HG02763 (cell line): ENCODE data around the gene MRPL44.
A peak's percentile ranks its signal among the peaks of the same experiment; 100 is the strongest.

Experiments used
- ATAC-seq: cut with Tn5 transposase; IDR thresholded peaks from one replicate; pipeline ENCODE4 v1.9.1; 2021; ENCODE audit warnings: mild to moderate bottlenecking, moderate library complexity; ENCODE audit not compliant: unreplicated experiment

MRPL44 gene

DNA sequence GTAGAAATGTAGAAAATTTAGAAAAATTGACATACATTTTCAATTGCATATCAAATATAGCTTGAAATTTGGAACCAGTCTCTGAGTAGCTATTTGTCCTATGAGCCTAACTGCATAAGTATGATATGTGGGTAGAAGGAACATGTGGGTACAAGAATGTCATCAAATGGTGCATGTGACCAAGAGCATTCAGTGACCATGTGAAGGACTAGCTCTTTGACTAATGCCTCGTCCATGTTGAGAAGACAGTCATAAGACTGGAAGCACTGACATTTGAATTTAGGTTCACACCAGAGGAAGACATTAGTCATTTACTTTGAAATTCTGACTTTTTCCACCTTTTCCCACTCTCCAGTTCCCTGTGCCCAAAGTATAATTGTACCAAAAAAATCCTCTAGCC lies 12.6 kb downstream of the MRPL44 start:
- ATAC-seq, result no peak

DNA sequence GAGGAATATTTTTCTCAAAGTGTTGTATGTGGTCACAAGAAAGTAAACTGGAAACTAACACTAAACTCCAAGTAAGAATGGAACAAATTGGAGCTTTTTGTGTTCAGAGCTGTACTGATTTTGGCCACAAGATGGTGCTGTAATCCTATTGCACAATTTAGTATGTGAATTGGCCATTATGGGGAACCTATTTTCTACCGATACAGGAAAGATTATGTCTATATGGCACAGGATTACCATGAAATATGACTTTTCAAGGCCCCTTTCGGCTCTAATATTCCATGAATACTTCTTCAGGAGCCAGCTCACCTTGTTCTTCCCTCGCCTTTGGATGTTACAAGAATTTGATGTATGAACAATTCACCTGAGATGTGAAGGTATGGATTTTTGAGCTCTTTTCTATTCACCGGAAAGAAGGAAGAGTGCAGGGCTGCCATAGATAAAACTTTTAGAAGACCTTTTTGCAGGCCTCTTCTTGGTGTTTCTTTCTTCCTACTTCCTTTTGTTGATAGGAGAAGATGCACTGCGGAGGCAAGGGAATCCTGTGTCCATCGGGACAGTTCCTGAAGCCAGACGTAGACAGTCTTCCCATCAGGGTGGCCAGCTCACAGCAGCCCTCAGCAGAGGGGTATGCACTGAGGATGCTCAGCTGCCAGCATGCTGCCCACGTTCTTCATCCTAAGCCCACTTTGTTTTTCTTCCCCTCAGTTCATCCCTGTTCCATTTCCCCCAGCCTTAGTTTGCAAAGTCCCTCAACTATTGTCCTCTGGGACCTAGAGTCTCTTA lies 13.3 kb downstream of the MRPL44 start:
- ATAC-seq, result peak; percentile 44

DNA sequence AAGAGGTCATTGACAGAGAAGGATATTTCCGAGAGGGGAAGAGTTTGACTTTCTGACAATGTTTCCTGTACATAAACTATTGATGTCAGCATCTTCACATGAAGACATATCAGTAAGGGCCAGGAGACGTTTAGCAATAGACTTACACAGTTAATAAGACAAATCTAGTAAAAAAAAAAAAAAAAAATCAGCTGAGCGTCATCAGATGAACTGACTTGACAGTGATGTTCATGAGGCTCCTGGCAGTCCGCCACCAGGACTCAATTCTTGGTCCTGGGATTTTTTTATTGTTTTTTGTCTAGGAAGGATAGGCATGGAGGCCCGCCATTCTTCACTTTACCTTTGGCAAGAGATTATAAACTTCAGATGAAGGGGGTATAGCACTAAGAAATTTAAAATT lies 14.5 kb downstream of the MRPL44 start:
- ATAC-seq, result no peak

- ATAC-seq, result no peak
Measured at GRCh38 chr2:223972656-223973102, 15.4 kb downstream of the MRPL44 start.

GRCh38 chr2:223973606-223974005 lies 16.3 kb downstream of the MRPL44 start:
- ATAC-seq, result no peak

GRCh38 chr2:223976635-223977226 lies 19.5 kb downstream of the MRPL44 start:
- no peak for ATAC-seq

GRCh38 chr2:223978451-223978850 lies 21.2 kb downstream of the MRPL44 start:
- no peak for ATAC-seq

- no peak for ATAC-seq
Measured at GRCh38 chr2:223979730-223980396, 22.6 kb downstream of the MRPL44 start.

- no peak for ATAC-seq
Measured at GRCh38 chr2:223980397-223980735, 23.1 kb downstream of the MRPL44 start.

GRCh38 chr2:223980803-223981202 lies 23.5 kb downstream of the MRPL44 start:
- no peak for ATAC-seq

- no peak for ATAC-seq
Measured at GRCh38 chr2:223981241-223981640, 24.0 kb downstream of the MRPL44 start.

DNA sequence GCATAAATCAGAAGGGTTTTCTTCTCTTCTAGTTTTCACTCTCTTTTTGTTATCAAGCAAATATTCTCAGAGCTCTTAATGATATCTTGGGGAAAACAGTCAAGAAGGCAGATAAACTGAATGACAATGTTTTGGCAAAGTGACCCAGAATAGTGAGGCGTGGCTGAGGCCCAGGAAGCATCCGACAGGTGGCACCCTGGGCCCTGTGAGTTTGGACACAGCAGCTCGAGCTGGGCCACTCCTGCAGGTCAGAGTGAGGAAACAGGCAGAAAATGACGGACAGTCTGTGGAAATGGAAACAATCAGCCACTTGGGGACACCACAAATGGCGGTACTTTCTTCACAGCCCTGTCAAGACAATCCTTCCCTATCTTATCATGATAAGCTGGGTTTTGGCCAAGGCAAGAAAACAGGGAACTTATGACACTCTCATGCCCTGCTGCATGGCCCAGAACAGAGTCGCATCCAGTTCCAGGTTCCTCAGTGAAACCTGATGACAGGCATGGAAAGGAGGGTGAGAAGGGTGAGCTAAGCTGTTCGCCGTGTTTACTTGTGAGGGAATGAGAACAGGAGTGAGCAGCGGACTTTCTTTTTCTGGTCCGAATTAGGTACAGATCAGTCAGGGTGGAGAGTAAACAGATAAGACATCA lies 32.1 kb downstream of the MRPL44 start:
- ATAC-seq, result no peak

DNA sequence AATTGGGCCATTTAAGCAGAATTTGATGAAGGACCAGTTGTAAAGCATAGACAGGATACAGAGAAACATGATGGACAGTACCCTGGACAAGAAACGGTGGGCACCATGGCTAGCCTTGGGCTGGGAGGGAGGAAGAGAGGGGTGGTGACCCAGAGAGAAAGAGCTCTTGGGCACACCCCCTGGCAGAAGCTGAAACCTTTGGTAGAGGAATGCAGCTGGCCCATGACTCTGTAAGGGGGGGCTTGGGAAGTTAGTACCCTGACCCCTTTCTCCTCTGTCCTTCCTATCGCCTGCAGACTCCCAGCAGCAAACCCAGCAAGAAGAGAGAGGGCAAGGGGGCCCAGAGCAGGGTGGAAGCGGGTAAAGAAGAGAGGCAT lies 32.6 kb downstream of the MRPL44 start:
- ATAC-seq, result no peak

DNA sequence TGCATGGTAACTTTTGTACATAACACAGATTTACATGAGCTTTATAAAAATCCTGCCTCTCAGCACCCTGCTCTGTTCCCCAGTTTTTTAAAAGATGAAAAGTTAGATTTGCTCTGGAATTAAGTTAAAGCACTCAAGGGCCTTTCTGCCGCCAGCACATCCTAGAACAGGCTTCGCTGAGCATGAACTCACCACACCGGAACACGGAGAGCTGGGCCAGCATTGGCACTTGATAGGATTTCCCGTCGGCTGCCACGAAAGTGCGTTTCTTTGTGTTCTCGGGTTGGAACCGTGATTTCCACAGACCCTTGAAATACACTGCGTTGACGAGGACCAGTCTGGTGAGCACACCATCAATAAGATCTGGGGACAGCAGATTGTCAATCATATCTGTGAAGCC lies 34.3 kb downstream of the MRPL44 start:
- no peak for ATAC-seq

- ATAC-seq, result no peak
Measured at GRCh38 chr2:223993634-223994232, 36.5 kb downstream of the MRPL44 start.

DNA sequence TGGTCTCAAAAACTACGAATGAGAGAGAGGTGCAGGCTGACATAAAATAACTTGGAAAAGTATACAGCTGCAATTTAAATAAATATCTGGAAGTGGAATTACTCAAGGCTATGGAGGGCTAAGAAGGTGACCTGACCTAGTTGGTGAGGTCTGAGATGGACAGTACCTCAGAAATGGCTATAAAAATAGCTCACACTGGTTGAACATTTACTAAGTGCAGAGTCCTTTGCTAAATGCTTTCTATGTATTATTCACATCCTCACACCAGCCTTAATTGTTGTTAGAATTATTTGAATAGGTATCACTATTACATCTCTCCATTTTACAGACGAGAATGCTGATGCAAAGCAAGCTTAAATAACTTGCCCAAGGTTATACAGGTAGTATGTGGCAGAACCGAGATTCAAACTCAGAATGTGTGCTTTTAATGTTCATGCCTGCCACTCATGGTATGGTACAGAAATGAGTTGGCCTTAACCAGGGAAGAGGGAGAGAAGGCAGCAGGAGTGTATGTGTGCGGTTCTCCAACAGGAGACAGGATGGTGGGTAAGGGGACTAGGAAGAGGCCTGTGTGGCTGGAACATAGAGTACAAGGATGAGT lies 37.4 kb downstream of the MRPL44 start:
- no peak for ATAC-seq

- ATAC-seq, result no peak
Measured at GRCh38 chr2:223995569-223995968, 38.3 kb downstream of the MRPL44 start.

DNA sequence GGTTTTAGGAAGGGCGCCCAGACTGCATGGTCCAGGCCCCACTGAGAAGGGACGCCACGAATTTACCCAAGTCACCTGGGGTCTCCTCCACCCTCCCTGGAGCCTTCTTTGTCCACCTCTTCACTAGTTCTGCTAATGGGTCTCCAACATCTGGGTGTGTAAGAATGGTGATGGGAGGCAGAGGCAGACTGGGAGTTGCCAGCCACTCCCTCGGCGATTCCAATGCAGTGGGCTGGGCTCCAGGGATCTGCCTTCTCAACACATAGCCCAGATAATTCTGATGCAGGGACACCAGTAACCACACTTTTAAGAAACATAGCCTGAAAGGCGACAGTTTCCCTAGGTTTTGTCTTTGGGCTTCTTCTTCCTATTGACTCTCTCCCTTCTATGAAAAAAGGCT lies 39.1 kb downstream of the MRPL44 start:
- no peak for ATAC-seq

DNA sequence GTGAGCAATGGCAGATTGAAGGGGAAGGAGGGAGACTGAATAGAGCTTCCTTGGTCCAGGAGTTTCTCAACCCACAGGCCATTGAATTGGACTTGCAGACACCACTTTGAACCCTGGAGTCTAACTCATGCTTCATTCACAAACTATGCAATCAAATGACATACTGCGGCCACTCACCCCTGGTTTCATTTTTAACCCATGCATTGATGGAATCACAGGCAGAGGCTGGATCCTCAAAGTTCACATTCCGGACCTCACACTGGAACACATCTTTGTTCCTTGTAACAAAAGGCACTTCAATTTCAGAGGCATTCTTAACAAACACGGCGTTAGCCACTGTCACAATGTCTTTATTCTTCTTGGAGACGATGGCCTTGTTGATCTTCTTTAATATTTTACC lies 40.7 kb downstream of the MRPL44 start:
- ATAC-seq, result no peak

DNA sequence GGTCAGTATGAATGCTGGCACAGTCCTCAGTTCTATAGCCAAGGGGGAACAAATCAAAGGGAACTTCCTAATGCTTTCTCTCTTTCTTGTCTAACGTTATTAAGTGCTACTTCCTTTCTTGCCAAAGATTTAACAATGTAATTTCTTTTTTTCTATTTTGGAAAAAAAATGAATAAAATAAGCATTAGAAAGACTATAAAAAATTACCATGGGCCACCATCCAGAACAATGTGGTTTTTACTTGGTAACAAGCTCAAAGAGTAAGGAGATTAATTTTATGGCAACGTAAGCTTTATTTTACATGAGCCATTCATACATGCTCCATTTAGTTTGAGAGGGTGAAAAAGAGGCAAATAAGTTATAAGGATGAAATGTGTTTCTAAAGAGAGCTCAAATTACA lies 41.7 kb downstream of the MRPL44 start:
- no peak for ATAC-seq

DNA sequence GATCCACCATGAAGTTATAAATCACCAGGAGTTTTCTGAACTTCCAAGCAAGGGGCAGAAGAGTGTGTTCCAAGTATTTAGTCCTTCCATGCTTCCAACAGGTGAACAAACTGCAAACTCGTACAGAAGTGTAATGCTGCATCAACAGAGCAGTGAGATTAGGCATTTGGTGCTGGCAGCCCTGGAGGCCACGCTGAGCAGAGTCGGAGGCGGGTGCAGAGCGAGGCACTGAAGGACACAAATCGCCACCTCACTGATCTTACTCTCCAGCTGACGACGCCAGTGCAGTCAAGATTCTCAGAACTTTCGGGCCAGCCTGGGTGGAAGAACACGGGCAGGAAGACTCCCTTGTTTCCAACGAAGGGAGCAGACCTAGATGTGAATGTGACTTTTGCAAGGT lies 42.6 kb downstream of the MRPL44 start:
- no peak for ATAC-seq
